ENCODE data around the gene CTNNA1.
"Not testable (repeated sequence)": the region's sequence is repeated elsewhere in the genome, so short reads cannot be mapped to it uniquely, and the experiment has no call there.

The CTNNA1 gene

DNA sequence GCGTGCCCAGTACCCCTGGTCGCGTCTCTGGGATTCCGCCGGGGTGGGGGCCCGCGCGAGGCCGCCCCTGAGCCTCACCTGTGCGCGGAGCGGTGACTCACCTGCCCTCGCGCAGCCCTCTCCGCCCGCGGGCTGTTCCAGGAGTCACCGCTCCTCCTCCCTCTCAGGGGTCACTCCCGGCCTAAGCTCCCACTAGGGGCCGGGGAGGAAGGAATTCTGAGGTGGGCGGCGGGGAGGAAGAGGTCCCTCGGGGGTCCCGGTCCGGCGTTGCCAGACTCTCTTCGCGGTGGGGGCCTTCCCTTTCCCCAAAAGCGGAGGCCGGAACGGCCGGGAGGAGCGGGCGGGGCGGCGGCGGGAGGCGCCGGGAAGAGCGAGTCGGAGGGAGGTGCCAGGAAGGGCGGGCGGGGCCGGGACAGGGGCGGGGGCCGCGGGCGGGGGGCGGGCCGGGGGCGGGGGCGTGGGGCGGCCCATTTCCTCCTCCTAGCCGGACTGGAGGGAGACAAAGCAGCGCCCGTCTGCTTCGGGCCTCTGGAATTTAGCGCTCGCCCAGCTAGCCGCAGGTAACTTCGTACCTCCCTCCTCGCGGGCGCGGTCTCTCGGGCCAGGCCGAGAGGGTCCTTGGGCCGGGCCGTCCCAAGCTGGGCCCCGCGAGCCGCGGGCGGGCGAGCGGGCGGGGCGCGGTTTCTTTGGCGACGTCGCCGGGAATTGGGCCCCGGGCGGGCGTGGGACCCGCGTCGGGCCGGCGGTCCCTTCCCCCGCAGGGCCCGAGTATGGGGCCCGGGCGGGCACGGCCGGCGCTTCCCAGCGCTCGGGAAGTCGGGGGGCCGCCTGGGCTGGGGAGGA lies at the start of gene CTNNA1:
TSS of gene CTNNA1 (plus strand) at position 475 of the 843 bp plus-strand sequence. CDS start 28,500 bp downstream, outside the sequence.
- peak; percentile 94 for DNase-seq (ENCODE audit: low spot score)
- in situ Hi-C loops (cut with MboI; ENCODE audit: low pct_unique_long_range_greater_than_20kb, low sequenced_read_pairs, unreplicated experiment) = no loop called here
- TF ChIP-seq CTCF (IDR thresholded peaks at IDR 0.05; ENCODE audit: extremely low read depth, insufficient read depth, missing control alignments) = no peak

DNA sequence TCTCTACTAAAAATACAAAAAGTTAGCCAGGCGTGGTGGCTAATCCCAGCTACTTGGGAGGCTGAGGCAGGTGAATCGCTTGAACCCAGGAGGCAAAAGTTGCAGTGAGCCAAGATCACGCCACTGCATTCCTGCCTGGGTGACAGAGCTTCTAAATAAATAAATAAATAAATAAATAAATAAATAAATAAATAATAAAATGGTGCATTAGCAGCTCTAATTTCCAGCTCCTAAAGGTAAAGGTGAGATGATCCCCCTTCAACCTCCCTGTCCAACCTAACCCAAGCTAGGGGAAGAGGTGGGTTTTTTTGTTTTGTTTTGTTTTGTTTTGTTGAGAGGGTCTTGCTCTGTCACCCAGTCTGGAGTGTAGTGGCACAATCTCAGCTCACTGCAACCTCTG lies 49.4 kb upstream of the CTNNA1 start:
- DNase-seq (ENCODE audit: low spot score); in situ Hi-C loops (cut with MboI; ENCODE audit: low pct_unique_long_range_greater_than_20kb, low sequenced_read_pairs, unreplicated experiment): not testable (repeated sequence)

GRCh38 chr5:138705007-138705406 lies 48.2 kb upstream of the CTNNA1 start:
- DNase-seq (ENCODE audit: low spot score) = no peak
- in situ Hi-C loops (cut with MboI; ENCODE audit: low pct_unique_long_range_greater_than_20kb, low sequenced_read_pairs, unreplicated experiment) = no loop called here
- TF ChIP-seq CTCF (IDR thresholded peaks at IDR 0.05; ENCODE audit: extremely low read depth, insufficient read depth, missing control alignments) = no peak

- in situ Hi-C loops (cut with MboI; ENCODE audit: low pct_unique_long_range_greater_than_20kb, low sequenced_read_pairs, unreplicated experiment) = no loop called here
- no peak for TF ChIP-seq CTCF (IDR thresholded peaks at IDR 0.05; ENCODE audit: extremely low read depth, insufficient read depth, missing control alignments)
- no peak for DNase-seq (ENCODE audit: low spot score)
Observed at GRCh38 chr5:138705567-138705966, 47.7 kb upstream of the CTNNA1 start.

DNA sequence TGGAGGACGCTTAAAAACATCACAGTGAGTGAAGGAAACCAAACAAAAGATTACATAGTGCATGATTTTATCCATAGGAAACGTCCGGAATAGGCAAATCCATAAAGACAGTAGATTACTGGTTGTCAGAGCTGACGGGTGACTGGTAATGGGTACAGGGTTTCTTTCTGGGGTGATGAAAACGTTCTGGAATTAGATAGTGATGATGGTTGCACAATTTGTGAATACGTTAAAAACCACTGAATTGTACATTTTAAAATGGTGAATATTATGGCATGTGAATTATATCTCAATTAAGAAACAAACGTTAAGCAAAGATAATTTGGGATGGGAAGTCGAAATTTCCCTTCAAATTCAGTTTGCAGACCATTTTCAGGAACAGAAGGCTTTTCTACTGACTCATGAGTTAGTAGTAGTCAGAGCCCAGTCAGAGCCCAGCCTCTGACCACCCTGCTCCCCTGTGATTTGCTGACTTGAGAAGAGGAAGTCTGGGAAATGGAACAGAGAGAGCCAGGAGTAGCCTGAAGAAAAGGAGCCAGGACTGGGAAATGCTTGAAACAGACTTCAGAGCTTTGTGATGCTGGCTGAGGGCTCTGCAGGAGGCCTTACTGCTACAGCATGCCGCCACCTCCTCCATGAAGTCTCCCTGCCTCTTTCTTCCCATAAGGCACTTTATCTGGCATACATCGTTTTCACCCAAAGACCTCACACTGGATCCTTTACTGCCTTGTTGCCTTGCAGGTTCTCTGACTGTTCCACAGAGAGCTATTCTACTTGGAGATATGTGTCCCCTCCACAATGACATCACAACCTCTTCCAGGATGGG lies 46.4 kb upstream of the CTNNA1 start:
- TF ChIP-seq CTCF (IDR thresholded peaks at IDR 0.05; ENCODE audit: extremely low read depth, insufficient read depth, missing control alignments) = no peak
- DNase-seq (ENCODE audit: low spot score) = no peak
- in situ Hi-C loops (cut with MboI; ENCODE audit: low pct_unique_long_range_greater_than_20kb, low sequenced_read_pairs, unreplicated experiment) = no loop called here

- no peak for DNase-seq (ENCODE audit: low spot score)
- in situ Hi-C loops (cut with MboI; ENCODE audit: low pct_unique_long_range_greater_than_20kb, low sequenced_read_pairs, unreplicated experiment) = no loop called here
- TF ChIP-seq CTCF (IDR thresholded peaks at IDR 0.05; ENCODE audit: extremely low read depth, insufficient read depth, missing control alignments) = no peak
Observed at GRCh38 chr5:138708791-138709190, 44.4 kb upstream of the CTNNA1 start.

GRCh38 chr5:138709202-138709601 lies 44.0 kb upstream of the CTNNA1 start:
- no peak for TF ChIP-seq CTCF (IDR thresholded peaks at IDR 0.05; ENCODE audit: extremely low read depth, insufficient read depth, missing control alignments)
- in situ Hi-C loops (cut with MboI; ENCODE audit: low pct_unique_long_range_greater_than_20kb, low sequenced_read_pairs, unreplicated experiment) = no loop called here
- DNase-seq (ENCODE audit: low spot score) = no peak

All from GM13977 (cell line).